ENCODE measurements around the gene IL1RAPL2.
"Not testable (repeated sequence)": the region's sequence is repeated elsewhere in the genome, so short reads cannot be mapped to it uniquely, and the experiment has no call there.

- TF ChIP-seq CTCF (conservative IDR thresholded peaks at IDR 0.05); EZH2 (IDR thresholded peaks at IDR 0.05; ENCODE audit: low read depth): not testable (repeated sequence)
Observed at GRCh38 chrX:105237407-105237806, 671.4 kb downstream of the IL1RAPL2 start.

Data from PC-9 (cell line).